Colon (tissue), 2 donors: ENCODE results near the gene KLF13.

ENCODE experiments used
- FAIRE-seq: peaks from 2 replicates; lab custom pipeline; 2012; peaks lifted over from hg19 to GRCh38; lab: Jason Lieb, UNC
- donor health status: control.
- donor health status: control.

The KLF13 gene

DNA sequence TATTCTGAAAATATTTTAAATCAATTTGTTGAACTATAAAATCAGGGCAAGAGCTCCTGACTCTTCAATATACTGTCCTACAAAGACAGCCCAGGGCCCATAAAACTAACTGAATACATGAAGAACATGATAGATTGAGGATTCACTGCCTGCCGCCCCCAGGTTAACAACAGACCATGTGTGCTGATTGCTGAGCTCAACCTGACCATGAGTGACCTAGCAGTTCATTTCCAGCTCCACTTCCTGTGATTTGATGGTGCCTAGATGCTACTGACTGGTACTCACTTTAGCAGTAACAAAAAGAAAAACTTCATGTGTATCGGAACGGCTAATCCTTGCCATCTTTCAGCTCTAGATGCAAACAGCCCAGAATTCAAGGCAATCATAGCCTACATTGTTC, 9.6 kb upstream of the KLF13 start:
- FAIRE-seq, result no peak

DNA sequence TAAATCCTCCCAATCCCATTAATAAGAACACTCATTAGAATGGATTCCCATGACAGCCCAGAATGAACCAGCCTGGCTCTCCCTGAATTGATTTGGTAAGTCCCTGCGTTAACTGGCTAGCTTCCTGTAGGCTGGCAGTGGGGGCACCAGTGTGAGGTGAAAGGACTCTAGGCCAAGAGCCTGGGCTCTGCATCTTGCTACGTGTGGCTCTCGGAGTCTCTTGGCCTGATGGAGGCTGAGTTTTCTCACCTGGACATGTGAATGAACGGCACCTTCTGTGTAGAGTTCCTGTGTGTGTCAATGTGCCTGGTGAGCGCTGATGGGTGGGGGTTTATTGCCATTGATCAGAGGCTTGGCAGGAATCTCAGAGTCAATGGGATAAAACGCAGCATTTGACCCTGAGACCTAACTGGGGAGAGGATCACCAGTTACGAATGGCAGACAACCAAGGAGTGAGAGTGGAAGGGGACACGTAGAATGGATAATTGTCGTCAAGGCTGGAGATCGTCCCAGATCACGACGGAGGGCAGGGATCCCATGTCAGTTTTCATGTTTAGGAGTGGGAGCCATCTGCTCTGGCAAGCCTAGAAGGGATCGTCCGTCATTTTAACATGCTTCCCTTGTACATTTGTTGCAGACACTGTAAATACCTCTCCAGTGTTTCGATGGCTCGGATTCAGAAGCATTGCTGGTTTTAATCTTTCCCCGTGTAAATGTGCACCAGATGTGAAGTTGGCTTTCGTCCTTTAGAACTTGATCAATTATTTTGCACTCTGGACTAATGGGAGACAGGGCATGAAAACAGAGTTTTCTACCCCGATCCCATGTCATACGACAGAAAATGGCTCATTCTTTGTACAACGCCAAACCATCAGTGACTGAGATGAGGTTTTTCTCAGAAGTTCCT, 9.0 kb upstream of the KLF13 start:
- no peak for FAIRE-seq

DNA sequence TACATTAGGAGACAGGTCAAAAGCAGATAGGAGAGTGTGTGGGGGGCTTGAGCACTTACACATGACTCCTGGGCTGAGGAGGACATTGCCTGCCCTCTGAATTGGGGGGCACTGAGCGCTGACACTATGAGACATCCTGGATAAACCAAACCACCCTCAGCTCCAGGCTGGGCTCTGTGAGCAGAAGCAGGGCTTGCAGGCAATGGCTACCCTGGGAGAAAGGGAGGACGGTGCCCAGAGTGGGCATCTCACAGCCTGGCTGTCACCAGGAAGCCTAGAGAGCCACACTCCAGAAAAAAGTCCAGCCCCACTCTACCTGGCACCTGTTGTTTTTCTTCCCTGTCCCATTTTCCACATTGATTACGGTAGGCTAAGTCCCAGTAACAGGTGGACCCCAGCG, 8.2 kb upstream of the KLF13 start:
- FAIRE-seq, result no peak

DNA sequence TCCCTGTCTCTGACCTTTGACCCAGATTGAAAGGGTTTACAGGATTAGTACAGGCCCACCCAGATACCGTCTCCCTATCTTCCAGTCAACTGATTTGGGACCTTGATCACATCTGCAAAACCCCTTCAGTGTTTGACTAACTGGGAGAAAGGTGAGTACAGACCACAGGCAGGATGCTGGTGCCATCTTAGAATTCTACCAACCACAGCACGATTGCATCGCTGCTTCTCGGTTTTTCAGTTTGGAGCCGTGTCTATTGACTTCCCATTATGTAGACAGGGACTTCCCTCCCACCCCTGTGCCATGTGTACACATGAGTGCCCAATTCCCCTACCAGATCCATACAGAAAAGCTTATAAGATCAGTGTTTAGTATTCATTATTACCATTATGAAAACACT, 6.6 kb upstream of the KLF13 start:
- FAIRE-seq, result no peak

DNA sequence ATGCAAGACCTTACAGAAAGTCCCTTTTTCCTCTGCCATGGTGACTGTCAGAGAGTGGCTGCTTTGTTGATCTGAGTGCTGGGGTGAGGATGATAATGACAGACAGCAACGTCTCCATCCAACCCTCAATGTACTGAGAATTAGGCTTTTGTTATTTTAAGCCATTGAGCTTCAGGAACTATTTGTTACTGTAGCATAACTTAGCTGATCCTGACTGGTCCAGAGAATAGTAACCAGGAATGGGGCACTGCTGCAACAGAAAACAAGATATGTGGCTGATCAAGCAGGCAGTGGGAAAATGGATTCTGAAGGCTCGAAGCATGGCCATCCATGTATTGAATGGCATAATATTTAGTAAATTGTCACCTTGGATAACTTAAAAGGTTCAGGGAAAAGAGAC, 5.2 kb upstream of the KLF13 start:
- no peak for FAIRE-seq

DNA sequence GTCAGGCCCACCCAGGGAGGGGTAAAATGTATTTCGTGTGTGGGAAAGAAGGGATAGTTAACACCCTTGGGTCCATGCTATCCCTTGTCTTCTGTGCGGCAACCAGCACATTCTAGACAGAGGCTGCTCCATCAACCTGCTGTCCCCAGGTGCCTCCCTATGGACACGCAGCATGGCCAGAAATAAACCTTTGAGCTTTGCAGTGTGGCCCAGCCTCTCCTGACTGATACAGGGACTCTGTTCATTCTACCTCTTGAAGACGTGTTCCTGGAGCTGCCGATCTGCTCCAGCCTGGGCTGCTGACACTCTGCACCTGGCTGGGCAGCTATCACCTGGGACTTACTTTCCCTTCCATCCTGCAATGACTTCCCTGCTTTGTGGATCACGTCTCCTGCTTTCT, 4.1 kb upstream of the KLF13 start:
- no peak for FAIRE-seq

DNA sequence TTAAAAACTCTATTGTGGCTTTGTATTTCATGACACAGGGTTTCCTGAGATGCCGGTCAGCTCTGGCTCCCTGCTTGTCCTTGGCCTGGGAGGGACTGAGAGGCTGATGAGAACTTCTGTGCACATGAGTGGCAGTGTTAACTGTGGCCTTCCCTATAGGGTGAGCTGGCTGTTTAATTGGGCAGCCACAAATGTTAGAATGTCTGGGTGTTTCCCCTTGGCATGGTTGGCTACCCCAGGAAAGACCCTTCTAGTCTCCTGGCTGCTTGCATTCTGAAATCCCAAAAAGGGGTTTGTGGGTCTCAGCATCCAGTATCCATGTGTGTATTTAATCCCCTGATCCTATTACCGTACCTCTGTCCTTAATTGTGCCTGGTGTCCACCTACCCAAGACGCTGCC, 3.0 kb upstream of the KLF13 start:
- no peak for FAIRE-seq

DNA sequence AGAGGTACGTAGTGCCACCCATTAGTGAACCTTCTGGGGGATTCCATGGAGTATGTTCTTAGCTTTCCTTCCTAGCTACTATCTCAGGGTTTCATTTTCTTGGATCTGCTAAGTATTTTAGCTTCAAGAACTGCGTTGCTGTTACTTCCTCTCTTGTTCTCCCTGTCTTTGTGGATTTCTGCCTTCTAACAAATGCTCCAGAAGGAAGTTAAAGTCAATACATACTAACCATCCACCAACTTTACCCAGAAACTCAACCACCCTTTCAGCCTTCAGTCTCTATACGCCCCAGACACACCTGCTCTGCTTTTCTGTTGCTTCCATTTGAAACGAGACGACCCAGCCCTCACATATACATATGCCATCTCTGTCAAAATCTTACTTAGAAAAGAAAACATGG, 2.4 kb upstream of the KLF13 start:
- no peak for FAIRE-seq

DNA sequence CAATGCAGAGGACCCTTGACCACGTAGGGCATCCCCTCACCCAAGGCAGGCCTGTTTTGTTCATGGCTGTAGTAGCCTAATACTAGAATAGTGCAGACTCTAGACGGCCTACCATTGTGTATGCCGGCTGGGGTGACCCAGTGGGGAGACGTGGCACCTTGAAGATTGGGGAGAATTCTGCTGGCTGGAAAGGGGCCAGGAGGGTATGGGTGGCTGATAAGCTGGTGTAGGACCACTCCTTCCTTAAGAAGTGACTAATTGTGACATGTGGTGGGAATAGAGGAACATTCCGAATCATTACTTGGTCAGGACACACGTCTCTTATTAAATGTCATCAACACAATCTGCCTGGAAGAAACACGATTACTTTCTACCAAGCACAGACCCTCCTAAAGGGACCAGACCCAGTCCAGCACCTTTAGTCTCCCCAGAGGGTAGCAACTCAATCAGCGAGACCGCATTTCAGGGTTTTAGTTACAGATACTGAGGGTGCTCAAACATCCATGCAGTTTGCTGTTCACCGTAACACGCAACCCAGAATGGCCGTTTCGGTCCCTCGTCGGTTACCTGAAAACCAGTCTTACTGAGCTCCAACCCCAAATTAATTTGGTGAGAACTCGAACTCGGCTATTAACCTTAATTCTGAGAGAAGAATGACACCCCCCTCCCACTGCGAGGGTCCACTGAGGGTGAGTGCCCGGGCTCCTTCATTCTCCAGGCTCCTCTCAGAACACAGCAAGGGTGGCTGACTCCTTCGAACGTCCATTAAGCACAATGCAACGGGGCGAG, 1.6 kb upstream of the KLF13 start:
- no peak for FAIRE-seq

DNA sequence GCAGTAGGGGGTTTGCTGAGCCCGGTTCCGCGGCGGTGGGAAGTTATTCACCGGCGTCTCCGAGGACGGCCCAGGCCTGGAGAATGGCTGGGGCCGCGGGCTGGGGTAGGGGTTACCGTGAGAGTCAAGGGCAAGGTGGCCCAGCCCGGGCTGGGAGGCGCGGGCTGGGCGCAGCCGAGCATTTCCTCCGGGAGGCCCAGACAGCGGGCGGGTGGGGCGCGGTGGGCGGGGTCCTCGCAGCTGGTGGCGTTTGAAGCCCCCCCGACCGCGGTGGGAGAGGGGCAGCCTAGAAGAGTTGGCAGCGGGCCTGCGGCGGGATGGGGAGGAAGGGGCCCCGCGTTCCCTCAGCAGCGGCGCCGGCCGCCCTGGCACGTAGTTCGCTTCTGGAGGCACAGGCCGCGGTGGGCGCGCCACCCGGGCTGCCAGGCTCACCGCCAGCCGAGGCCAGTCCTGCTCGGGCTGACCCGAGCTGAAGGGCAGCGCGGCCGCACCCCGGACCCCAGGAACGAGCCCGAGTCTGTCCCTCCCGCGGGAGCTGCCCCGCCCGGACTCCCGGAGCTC, 960 bp upstream of the KLF13 start:
- FAIRE-seq, result no peak

DNA sequence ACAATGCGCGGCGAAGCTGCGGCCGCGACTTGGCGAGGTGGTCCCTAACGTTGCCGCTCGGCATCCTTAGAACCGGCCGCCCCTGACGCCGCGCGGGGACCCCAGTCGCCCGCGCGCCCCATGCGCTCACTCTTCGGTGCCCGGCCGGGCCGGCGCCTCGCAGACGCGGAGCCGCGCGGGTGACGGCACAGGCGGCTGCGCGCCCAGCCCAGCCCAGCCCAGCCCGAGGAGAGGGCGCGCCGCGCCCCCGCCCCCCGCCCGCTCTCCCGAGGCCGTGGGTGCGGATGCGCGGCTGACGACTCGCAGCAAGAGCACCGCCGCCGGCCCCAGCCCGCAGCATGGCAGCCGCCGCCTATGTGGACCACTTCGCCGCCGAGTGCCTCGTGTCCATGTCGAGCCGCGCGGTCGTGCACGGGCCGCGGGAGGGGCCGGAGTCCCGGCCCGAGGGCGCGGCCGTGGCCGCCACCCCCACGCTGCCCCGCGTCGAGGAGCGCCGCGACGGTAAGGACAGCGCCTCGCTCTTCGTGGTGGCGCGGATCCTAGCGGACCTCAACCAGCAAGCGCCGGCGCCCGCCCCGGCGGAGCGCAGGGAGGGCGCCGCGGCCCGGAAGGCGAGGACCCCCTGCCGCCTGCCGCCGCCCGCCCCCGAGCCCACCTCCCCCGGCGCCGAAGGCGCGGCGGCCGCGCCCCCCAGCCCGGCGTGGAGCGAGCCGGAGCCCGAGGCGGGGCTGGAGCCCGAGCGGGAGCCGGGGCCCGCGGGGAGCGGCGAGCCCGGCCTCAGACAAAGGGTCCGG, 437 bp downstream of the KLF13 start:
- FAIRE-seq, result no peak

DNA sequence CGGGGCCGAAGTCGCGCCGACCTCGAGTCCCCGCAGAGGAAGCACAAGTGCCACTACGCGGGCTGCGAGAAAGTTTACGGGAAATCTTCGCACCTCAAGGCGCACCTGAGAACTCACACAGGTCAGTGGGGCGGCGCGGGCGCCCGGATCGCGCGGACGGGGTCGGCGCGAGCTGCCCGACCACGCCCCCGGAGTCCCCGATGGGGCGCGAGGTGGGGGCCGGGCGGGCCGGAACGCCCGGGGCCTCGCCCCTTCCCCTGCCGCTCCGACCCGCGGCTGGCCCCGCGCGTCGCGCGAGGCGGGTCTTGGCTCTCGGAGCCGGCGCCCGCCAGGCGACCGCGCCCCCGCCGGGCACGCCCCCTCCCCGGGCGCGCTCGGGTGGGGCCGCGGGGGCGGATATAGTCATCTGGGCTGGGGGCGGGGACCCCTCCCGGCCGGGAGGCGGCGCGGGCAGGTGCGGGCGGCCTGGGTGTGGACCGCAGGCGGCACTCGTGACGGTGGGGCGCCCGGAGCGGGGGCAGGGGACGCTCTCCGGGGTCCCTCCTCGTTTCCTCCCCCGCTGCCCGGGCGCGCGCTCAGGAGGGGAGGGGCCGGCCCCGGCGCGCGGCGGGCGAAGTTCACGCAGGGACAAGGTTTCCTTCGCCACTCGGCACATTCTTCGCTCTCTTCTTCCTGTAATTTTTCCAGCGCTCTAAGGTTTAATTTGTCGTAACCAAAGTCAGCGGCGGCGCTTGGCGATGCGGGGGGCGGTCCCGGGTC, 1.2 kb downstream of the KLF13 start:
- no peak for FAIRE-seq

DNA sequence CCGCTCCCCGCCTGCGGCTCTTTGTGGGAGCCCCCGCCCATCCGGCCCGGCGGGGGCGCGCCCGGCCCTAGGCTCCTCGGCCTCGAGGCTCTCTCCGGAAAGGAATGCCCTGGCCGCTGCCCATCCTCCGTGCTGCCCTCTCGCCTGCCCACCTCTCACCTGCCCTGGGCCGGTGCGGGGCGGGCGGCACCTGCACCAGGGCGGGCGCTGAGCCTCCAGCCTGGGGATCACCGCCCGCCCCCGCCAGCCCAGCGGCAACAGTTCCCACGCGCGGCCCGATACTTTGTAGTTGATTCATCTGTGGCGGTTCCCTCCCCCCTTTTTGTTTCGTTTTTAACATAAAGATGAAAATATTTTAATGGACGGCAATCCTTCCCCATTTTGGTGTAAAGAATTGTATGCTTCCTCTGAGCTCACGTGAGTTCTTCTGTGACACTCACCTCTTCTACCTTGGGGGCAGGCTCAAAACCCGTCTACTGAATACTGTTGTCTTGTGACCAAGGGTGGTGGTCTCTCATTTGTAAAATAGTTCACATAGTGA, 1.9 kb downstream of the KLF13 start:
- FAIRE-seq, result no peak

DNA sequence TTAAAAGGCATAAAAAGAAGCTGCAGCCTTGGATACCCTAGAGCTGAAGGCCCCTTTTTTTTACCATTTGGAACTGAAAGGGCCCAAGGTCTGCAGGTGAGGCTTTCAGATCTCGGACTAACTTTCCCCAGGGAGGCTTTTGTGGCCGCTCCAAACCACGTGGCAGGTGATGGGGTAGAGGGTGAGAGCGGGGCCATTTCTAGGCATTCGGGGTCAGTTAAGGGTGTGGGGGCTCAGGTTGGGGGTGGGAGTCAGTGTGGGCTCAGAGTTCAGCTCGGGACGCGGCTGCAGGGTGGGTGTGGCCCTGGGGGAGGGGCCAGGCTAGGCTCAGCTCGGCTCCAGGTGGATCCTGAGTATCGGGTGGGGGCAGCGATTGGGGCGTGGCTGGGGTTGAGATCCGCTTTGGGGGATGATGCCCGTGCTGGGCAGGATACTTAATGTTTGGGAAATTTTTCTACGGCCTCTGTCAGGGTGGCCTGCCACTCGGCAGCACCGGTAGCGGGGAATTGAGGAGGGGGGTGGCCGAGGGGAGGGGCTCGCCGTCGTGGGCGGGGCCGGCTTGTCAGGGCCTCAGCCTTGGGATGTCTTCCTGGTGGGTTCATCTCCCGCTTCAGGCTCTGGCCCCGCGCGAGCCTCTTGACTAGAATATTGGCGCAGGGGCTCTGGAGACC, 2.5 kb downstream of the KLF13 start:
- FAIRE-seq, result no peak

DNA sequence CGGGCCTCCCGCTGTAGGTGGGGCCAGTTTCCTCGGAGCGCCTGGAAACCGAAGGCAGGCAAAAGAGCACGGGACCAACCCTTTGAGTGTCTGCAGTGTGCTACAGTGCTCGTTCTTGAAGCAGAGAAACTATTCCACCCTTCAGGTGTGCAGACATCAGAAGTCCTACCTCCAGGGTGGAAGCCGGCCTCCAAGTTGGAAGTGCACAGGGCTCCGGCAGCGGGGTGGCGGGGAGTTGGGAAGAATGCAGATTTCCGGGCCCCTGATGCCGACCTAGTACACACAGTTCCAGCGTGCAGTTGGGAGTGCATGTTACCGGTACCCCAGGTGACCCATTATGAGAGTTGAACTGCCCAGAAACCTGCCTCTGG, 3.0 kb downstream of the KLF13 start:
- no peak for FAIRE-seq

DNA sequence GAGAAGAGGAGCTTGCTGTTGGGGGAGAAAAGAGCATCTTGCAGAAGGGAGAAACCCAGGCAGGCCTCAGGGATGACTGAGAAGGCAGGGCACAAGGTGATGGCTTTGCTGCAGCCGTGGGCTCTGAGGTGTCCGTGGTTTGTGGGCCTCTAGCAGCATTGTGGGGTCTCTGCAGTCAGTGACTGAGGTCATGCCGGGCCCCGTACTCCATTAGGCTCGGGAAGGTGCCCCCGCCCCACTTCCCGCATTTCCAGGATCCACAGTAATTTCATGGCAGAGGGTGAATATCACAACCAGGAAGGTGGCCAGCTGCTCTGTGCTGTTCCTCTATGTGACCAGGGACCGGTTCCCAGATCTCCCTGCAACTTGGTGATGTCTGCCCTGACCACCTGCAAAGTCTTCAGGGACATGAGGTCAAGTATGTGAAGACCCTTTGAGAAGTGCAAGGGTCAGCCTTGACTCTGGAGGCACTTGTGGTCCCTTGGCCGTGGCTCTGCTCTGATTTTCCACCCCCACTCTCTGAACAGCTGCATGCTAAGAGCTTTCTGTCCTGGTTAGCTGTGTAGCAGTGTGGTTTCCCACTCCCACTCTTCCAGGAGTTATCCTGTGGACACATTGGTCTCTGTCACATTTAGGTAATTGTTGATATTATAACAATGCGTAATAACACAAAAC, 3.6 kb downstream of the KLF13 start:
- no peak for FAIRE-seq

DNA sequence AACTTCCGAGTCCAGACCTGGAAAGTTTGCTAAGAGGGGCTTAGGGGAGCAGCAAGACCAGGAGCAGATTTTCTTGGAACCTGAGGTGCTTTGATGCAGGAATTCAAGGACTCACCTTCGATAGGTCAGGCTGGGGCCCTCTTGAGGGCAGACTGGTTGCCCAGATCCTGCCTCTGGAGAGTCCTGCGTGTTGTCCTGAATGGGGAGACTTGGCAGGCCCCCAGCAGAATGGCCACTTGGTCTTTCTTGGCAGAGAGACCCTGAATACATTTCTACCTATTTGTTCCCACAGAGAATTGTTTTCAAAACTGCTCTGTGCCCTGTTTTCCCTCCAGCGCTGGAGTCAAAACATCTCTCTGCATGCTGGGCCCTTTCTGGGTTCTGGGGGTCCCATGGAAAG, 4.2 kb downstream of the KLF13 start:
- FAIRE-seq, result no peak

DNA sequence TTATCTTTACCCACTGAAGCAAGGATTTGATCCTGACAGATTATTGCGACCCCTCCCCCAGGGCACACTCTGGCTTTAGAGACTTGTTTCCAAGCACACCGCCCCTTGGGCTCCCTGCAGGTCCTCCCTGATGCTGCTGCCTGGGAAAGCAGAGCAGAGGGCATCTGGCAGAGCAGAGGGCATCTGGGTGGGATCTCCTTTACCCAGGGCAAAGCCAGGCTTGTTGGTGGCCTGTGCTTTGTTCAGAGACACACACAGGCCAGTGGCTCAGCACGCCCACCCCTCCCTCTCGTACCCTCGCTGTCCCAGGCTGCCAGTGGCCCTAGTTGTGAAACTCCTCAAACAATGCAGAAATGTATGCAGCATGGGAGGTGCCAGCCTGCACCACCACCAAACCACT, 4.8 kb downstream of the KLF13 start:
- FAIRE-seq, result no peak

DNA sequence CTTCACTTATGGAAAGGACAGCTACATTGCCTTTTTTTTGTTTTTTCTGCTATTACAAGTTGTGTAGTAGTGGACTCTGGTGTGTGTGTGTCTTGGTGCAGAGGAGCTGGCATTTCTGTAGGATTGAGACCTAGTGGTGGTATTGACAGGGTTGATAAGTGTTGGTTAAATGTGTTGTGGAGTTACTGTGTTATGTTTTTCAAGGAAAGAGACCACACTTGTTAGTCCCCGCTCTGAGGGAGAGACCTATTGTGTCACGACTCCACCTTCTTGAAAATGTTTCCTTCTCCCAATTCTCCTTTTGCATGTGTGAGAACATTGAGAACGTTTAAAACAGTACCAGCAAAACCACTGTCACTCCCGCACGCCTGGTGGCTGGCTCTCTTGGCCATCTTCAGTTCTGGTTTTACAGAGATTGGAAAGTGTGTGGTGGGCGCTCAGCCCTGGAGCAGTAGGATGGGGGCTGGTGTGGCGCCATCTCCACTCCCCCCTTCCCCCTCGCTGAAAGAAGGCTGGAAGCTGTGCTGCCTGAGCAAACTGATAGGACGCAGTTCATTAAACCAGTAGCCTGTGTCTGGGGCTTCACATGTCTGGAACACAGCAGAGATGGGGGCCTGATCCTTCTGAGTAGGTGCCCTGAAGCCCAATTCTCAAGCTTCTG, 5.5 kb downstream of the KLF13 start:
- no peak for FAIRE-seq

DNA sequence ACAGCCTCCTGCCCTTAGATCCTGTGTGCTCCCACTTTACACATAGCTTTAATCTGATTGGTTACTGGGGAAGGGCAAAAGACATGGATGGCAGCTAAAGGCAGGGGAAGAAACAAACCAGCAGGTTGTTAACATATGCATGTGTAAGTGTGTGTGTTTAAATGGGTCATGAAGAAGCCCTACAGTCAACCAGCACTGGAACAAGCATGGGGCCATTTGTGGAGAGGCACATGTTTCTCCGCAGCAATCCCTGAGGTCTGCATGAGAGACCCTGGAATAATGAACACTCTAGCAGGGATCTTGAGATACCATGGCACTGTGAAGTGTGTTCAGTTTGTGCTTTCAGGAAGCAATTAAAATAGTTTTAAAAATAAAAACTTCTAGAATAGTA, 6.0 kb downstream of the KLF13 start:
- FAIRE-seq, result no peak
